ENCODE measurements around the gene LCORL.

DNA sequence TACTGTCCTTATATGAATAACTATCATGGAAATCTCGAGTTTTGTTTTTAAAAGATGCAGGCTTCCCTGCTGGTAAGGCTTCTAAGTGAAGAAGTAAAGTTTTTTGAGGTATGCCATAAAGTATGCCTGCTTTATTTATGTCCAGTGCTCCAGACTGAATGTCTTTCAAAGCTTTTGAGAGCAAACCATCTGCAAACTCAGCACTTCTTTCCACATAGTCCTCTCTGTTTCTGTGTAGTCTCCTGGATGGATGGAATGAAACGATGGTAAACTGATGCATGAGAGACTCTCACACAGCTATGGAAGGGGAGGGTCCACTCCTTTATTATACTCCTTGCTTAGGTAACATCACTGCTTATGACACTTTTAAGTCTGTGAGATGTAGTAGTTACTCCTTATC is 137.0 kb downstream of the LCORL start:
- no peak for TF ChIP-seq EZH2phosphoT487 (IDR thresholded peaks at IDR 0.05; ENCODE audit: borderline replicate concordance, low read length)
- TF ChIP-seq, protein P1, sequence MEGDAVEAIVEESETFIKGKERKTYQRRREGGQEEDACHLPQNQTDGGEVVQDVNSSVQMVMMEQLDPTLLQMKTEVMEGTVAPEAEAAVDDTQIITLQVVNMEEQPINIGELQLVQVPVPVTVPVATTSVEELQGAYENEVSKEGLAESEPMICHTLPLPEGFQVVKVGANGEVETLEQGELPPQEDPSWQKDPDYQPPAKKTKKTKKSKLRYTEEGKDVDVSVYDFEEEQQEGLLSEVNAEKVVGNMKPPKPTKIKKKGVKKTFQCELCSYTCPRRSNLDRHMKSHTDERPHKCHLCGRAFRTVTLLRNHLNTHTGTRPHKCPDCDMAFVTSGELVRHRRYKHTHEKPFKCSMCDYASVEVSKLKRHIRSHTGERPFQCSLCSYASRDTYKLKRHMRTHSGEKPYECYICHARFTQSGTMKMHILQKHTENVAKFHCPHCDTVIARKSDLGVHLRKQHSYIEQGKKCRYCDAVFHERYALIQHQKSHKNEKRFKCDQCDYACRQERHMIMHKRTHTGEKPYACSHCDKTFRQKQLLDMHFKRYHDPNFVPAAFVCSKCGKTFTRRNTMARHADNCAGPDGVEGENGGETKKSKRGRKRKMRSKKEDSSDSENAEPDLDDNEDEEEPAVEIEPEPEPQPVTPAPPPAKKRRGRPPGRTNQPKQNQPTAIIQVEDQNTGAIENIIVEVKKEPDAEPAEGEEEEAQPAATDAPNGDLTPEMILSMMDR (IDR thresholded peaks at IDR 0.05; ENCODE audit: low read depth, low read length, poor library complexity, severe bottlenecking) = no peak
